Lower lobe of right lung (tissue), 2 donors: ENCODE measurements around the gene NDST1. TPM values are rescaled to one million over a fixed set of nuclear protein-coding genes. Genes with fewer than 3 reads are reported as not detected.

Experiments used
- ATAC-seq, 2 donors: fragments of 200-7000 bp; cut with Tn5 transposase; one replicate each; pipeline ENCODE4 v1.9.1; 2020 to 2022; ENCODE audit warnings: mild to moderate bottlenecking in 2 of 2, moderate library complexity in 2 of 2
- DNase-seq: peaks from one replicate; pipeline ENCODE4 v3.0.0-alpha.2; 2020
- H3K27ac ChIP-seq: fragments of 200-600 bp; one replicate; pipeline ENCODE4 v1.8.0; 2022
- H3K27me3 ChIP-seq: fragments of 200-600 bp; one replicate; pipeline ENCODE4 v1.8.0; 2022; ENCODE audit warnings: low read depth
- H3K36me3 ChIP-seq: fragments of 200-600 bp; one replicate; pipeline ENCODE4 v1.8.0; 2022; ENCODE audit warnings: mild to moderate bottlenecking
- H3K4me1 ChIP-seq: fragments of 200-600 bp; one replicate; pipeline ENCODE4 v1.8.0; 2022
- H3K4me3 ChIP-seq: fragments of 200-600 bp; one replicate; pipeline ENCODE4 v1.8.0; 2022; ENCODE audit warnings: mild to moderate bottlenecking
- H3K9me3 ChIP-seq: fragments of 200-600 bp; one replicate; pipeline ENCODE4 v1.8.0; 2022
- CTCF ChIP-seq: fragments of 200-600 bp; IDR thresholded peaks from one replicate; pipeline ENCODE4 v1.8.0; 2022; ENCODE audit warnings: antibody characterized with exemption, mild to moderate bottlenecking
- intact Hi-C: fragments of 100-400 bp; cut with DNase I; formaldehyde crosslinking; loops from one replicate; pipeline ENCODE4 v1.11.0; 2022
- total RNA-seq: library from RNA; stranded (reverse); fragmentation: NEBNext Ultra II Directional; extraction: Animal tissue kit (Norgen Biotek cat#: 25700); gene quantifications from one replicate; pipeline ENCODE4 v1.2.1, GENCODE V29; 2021
- donor health status: DM: no; HTN: yes; CAD: no; lungs with severe emphysema.

NDST1 gene
- total RNA-seq, 1 donor from 2014 or later, result 117 TPM

GRCh38 chr5:150598821-150599273, 90.9 kb downstream of the NDST1 start:
- ATAC-seq (no peak), DNase-seq (peak; percentile 42)
- no peak for TF ChIP-seq CTCF
- no peak overlapping the region for H3K4me3 ChIP-seq
- peaks cover 52% of the 10 kb centered on the region for H3K4me1 ChIP-seq
- intact Hi-C loops, result no loop called here
- H3K9me3 ChIP-seq, result no peaks in the 10 kb centered on the region
- H3K27me3 ChIP-seq, result no peaks in the 10 kb centered on the region
- H3K27ac ChIP-seq, result peak overlapping the region; percentile 38
- H3K36me3 ChIP-seq, result no peaks in the 10 kb centered on the region

GRCh38 chr5:150599281-150599680, 91.3 kb downstream of the NDST1 start:
- Histone ChIP-seq H3K4me3 (no peak overlapping the region), H3K9me3 (no peaks in the 10 kb centered on the region), H3K27ac (peak overlapping the region; percentile 38), H3K36me3 (no peaks in the 10 kb centered on the region), H3K27me3 (no peaks in the 10 kb centered on the region), H3K4me1 (peaks cover 47% of the 10 kb centered on the region)
- no peak for DNase-seq
- no peak for TF ChIP-seq CTCF
- intact Hi-C loops, result no loop called here
- ATAC-seq, result peak in 1 of 2 donors; percentile 5

GRCh38 chr5:150599917-150600511, 92.1 kb downstream of the NDST1 start:
- H3K27ac ChIP-seq, result peak overlapping the region; percentile 38
- peaks cover 40% of the 10 kb centered on the region for H3K4me1 ChIP-seq
- no peaks in the 10 kb centered on the region for H3K9me3 ChIP-seq
- no peaks in the 10 kb centered on the region for H3K36me3 ChIP-seq
- intact Hi-C loops, result no loop called here
- no peak overlapping the region for H3K4me3 ChIP-seq
- peak; percentile 75 to 89 for ATAC-seq
- H3K27me3 ChIP-seq, result no peaks in the 10 kb centered on the region
- TF ChIP-seq CTCF, result no peak
- peak; percentile 83 for DNase-seq

- Histone ChIP-seq H3K27me3 (no peaks in the 10 kb centered on the region), H3K4me1 (peaks cover 32% of the 10 kb centered on the region), H3K4me3 (no peak overlapping the region), H3K36me3 (no peaks in the 10 kb centered on the region), H3K9me3 (no peaks in the 10 kb centered on the region), H3K27ac (peak overlapping the region; percentile 38)
- intact Hi-C loops, result no loop called here
- ATAC-seq (peak in 1 of 2 donors; percentile 18), DNase-seq (peak; percentile 43)
- no peak for TF ChIP-seq CTCF
These were observed 92.9 kb downstream of the NDST1 start for GRCh38 chr5:150600616-150601490.

- Histone ChIP-seq H3K9me3 (no peaks in the 10 kb centered on the region), H3K27me3 (no peaks in the 10 kb centered on the region), H3K36me3 (no peaks in the 10 kb centered on the region), H3K27ac (no peak overlapping the region), H3K4me1 (peaks cover 27% of the 10 kb centered on the region), H3K4me3 (no peak overlapping the region)
- DNase-seq, result peak; percentile 36
- ATAC-seq, result no peak
- intact Hi-C loops, result no loop called here
- TF ChIP-seq CTCF, result no peak
These were observed 93.8 kb downstream of the NDST1 start for GRCh38 chr5:150601491-150602345.
